Measurements from ENCODE around the gene NCLN.
"Not testable (repeated sequence)": the region's sequence is repeated elsewhere in the genome, so short reads cannot be mapped to it uniquely, and the experiment has no call there.

NCLN gene

GRCh38 chr19:3154447-3154846 lies 31.3 kb upstream of the NCLN start:
- not testable (repeated sequence) for DNase-seq (ENCODE audit: low read depth, low spot score)

- DNase-seq (ENCODE audit: low read depth, low spot score) = peak; percentile 83
These were observed 30.6 kb upstream of the NCLN start for GRCh38 chr19:3154957-3155736.

GRCh38 chr19:3157096-3157845 lies 28.5 kb upstream of the NCLN start:
- DNase-seq (ENCODE audit: low read depth, low spot score) = no peak

- no peak for DNase-seq (ENCODE audit: low read depth, low spot score)
These were observed 26.2 kb upstream of the NCLN start for GRCh38 chr19:3159565-3159964.

GRCh38 chr19:3160219-3160618 lies 25.5 kb upstream of the NCLN start:
- no peak for DNase-seq (ENCODE audit: low read depth, low spot score)

- no peak for DNase-seq (ENCODE audit: low read depth, low spot score)
These were observed 24.3 kb upstream of the NCLN start for GRCh38 chr19:3161453-3161852.

DNA sequence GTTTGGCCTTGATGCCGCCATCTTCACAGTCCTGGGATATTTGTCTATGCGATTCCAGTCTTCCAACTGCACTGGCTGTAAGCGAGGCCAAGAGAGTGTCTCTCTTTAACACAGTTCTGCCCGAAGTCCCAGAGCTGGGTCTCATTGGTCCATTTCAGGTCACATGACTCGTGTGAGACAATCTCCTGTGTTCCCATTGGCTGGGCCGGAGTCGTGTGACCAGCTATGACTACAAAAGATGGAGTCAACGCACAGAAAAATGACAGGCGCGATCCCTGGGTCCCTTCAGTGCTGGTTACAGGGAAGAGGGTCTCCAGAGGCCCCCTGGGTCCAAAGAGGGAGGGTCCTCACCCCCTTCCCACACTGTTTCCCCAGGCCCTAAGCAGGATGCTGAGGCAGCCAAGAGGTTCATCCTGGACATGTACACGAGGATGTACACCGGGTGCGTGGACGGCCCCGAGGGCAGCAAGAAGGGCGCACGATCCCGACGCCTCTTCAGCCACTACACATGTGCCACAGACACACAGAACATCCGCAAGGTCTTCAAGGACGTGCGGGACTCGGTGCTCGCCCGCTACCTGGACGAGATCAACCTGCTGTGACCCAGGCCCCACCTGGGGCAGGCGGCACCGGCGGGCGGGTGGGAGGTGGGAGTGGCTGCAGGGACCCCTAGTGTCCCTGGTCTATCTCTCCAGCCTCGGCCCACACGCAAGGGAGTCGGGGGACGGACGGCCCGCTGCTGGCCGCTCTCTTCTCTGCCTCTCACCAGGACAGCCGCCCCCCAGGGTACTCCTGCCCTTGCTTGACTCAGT lies 23.1 kb upstream of the NCLN start:
- peak; percentile 25 for DNase-seq (ENCODE audit: low read depth, low spot score)

- DNase-seq (ENCODE audit: low read depth, low spot score) = peak; percentile 78
These were observed 22.4 kb upstream of the NCLN start for GRCh38 chr19:3163230-3163886.

DNA sequence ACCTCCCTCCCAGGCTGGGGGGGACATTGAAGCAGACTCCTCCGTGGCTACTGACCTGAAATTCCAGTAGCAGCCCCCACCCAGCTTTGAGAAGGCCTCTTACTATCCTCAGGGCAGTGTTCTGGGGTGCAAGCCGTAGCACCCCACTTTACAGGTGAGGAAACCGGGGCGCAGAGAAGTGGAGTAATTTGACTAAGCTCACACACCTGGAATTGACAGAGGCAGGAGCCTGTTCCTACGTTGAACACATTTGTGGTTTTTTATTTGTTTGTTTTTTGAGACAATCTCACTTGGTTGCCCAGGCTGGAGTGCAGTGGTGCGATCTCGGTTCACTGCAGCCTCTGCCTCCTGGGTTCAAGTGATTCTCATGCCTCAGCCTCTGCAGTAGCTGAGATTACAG lies 21.8 kb upstream of the NCLN start:
- no peak for DNase-seq (ENCODE audit: low read depth, low spot score)

DNA sequence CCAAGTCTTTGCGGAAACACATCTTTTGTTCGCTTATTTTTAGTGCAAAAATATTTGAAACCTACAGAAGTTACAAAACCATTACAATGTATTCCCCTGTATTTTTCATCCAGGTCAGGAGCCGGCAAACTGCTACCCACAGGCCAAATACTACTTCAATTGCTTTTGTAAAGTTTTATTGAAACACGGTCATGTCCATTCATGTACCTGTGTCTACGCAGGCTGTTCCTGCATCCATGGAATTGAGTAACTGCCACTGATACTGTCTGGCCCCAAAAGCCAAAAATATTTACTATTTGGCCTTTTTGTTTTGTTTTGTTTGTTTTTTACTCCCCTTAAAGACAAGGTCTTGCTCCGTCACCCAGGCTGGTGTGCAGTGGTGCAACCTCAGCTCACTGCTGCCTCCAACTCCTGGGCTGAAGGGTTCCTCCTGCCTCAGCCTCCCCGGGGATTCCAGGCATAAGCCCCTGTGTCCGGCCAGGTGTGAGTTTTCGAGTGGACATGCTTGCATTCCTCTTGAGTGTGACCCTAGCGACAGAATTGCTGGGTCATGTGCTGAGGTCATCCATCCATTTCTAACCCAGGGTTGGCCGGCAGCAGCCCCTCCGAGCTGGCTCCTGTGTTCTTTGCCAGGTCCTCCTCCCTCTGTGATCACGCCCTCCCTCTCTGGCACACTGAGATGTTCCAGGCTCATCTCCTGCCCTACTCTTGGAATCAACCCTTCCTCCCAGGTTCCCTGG lies 18.0 kb upstream of the NCLN start:
- DNase-seq (ENCODE audit: low read depth, low spot score) = no peak

GRCh38 chr19:3171894-3172672 lies 13.6 kb upstream of the NCLN start:
- DNase-seq (ENCODE audit: low read depth, low spot score) = no peak

- DNase-seq (ENCODE audit: low read depth, low spot score) = not testable (repeated sequence)
These were observed 13.1 kb upstream of the NCLN start for GRCh38 chr19:3172673-3173000.

- DNase-seq (ENCODE audit: low read depth, low spot score) = peak; percentile 74
These were observed 9.7 kb upstream of the NCLN start for GRCh38 chr19:3175781-3176714.

GRCh38 chr19:3176715-3177501 lies 8.8 kb upstream of the NCLN start:
- peak; percentile 64 for DNase-seq (ENCODE audit: low read depth, low spot score)

DNA sequence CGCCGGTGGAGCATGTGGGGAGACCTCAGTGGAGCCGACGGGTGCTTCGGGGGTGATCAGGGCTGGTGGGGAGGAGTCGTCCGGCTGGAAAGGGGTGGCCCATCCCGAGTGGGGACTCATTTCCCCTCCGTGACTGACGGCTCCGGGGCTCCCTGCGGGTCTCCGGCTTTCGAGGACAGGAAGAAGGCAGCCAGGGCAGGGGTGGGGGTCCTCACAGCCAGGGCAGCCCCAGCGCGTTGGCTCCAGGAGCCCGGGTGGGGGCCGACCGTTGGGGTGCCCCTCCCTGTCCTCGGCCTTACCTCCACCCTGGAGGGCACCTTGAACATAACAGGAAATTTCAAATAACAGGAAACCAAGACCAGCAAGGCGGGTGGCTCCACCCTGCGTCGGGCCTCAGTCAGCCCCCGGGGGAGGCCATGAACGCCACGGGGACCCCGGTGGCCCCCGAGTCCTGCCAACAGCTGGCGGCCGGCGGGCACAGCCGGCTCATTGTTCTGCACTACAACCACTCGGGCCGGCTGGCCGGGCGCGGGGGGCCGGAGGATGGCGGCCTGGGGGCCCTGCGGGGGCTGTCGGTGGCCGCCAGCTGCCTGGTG lies 7.3 kb upstream of the NCLN start, which contains the start of gene S1PR4:
S1PR4 (plus strand) TSS at position 393 of the 596 bp plus-strand sequence; CDS start at position 417, 24 bp downstream.
- DNase-seq (ENCODE audit: low read depth, low spot score) = no peak

DNA sequence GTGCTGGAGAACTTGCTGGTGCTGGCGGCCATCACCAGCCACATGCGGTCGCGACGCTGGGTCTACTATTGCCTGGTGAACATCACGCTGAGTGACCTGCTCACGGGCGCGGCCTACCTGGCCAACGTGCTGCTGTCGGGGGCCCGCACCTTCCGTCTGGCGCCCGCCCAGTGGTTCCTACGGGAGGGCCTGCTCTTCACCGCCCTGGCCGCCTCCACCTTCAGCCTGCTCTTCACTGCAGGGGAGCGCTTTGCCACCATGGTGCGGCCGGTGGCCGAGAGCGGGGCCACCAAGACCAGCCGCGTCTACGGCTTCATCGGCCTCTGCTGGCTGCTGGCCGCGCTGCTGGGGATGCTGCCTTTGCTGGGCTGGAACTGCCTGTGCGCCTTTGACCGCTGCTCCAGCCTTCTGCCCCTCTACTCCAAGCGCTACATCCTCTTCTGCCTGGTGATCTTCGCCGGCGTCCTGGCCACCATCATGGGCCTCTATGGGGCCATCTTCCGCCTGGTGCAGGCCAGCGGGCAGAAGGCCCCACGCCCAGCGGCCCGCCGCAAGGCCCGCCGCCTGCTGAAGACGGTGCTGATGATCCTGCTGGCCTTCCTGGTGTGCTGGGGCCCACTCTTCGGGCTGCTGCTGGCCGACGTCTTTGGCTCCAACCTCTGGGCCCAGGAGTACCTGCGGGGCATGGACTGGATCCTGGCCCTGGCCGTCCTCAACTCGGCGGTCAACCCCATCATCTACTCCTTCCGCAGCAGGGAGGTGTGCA lies 6.6 kb upstream of the NCLN start:
- no peak for DNase-seq (ENCODE audit: low read depth, low spot score)

DNA sequence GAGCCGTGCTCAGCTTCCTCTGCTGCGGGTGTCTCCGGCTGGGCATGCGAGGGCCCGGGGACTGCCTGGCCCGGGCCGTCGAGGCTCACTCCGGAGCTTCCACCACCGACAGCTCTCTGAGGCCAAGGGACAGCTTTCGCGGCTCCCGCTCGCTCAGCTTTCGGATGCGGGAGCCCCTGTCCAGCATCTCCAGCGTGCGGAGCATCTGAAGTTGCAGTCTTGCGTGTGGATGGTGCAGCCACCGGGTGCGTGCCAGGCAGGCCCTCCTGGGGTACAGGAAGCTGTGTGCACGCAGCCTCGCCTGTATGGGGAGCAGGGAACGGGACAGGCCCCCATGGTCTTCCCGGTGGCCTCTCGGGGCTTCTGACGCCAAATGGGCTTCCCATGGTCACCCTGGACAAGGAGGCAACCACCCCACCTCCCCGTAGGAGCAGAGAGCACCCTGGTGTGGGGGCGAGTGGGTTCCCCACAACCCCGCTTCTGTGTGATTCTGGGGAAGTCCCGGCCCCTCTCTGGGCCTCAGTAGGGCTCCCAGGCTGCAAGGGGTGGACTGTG lies 5.9 kb upstream of the NCLN start:
- no peak for DNase-seq (ENCODE audit: low read depth, low spot score)

All from astrocyte of the hippocampus (primary cell).